Measurements from ENCODE around the gene AKAP12.

AKAP12 gene

GRCh38 chr6:151269321-151269995, 29.7 kb downstream of the AKAP12 start:
- Histone ChIP-seq H3K27ac (ENCODE audit: low read depth, low read length, poor library complexity, severe bottlenecking) (no peak overlapping the region), H3F3A (ENCODE audit: insufficient read depth, low read length) (no peaks in the 10 kb centered on the region), H3K4me2 (ENCODE audit: low read length) (no peak overlapping the region), H3K79me2 (ENCODE audit: insufficient read depth, low read length) (no peaks in the 10 kb centered on the region), H3K4me3 (ENCODE audit: low read depth, low read length, poor library complexity, severe bottlenecking) (no peak overlapping the region), H3K27me3 (ENCODE audit: insufficient read depth, low read length) (no peaks in the 10 kb centered on the region; the same call in 1 of the 2 replicates), H3K9ac (ENCODE audit: low read length) (no peak overlapping the region), H3K9me3 (ENCODE audit: low read length) (no peaks in the 10 kb centered on the region), H3K4me1 (ENCODE audit: insufficient read depth, low read length, severe bottlenecking) (no peaks in the 10 kb centered on the region), H3K36me3 (ENCODE audit: insufficient read depth, low read length) (no peaks in the 10 kb centered on the region), H3K9me2 (ENCODE audit: low read depth, low read length) (no peaks in the 10 kb centered on the region), H4K20me1 (ENCODE audit: insufficient read depth, low read length) (no peaks in the 10 kb centered on the region), H2AFZ (ENCODE audit: low read length) (no peak overlapping the region)
- TF ChIP-seq, protein P1, sequence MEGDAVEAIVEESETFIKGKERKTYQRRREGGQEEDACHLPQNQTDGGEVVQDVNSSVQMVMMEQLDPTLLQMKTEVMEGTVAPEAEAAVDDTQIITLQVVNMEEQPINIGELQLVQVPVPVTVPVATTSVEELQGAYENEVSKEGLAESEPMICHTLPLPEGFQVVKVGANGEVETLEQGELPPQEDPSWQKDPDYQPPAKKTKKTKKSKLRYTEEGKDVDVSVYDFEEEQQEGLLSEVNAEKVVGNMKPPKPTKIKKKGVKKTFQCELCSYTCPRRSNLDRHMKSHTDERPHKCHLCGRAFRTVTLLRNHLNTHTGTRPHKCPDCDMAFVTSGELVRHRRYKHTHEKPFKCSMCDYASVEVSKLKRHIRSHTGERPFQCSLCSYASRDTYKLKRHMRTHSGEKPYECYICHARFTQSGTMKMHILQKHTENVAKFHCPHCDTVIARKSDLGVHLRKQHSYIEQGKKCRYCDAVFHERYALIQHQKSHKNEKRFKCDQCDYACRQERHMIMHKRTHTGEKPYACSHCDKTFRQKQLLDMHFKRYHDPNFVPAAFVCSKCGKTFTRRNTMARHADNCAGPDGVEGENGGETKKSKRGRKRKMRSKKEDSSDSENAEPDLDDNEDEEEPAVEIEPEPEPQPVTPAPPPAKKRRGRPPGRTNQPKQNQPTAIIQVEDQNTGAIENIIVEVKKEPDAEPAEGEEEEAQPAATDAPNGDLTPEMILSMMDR (IDR thresholded peaks at IDR 0.05; ENCODE audit: low read length) = no peak
- no peak for TF ChIP-seq EZH2 (IDR thresholded peaks at IDR 0.05; ENCODE audit: borderline replicate concordance, low read length)

GRCh38 chr6:151275121-151275520, 35.4 kb downstream of the AKAP12 start:
- no peak overlapping the region for H3K9ac ChIP-seq (ENCODE audit: low read length)
- no peaks in the 10 kb centered on the region; the same call in 1 of the 2 replicates for H3K27me3 ChIP-seq (ENCODE audit: insufficient read depth, low read length)
- H3K9me2 ChIP-seq (ENCODE audit: low read depth, low read length) = no peaks in the 10 kb centered on the region
- H3K27ac ChIP-seq (ENCODE audit: low read depth, low read length, poor library complexity, severe bottlenecking) = no peak overlapping the region
- TF ChIP-seq EZH2 (IDR thresholded peaks at IDR 0.05; ENCODE audit: borderline replicate concordance, low read length) = no peak
- TF ChIP-seq, protein P1 (IDR thresholded peaks at IDR 0.05; ENCODE audit: low read length) = no peak
- H3K9me3 ChIP-seq (ENCODE audit: low read length) = no peaks in the 10 kb centered on the region
- no peaks in the 10 kb centered on the region for H3K36me3 ChIP-seq (ENCODE audit: insufficient read depth, low read length)
- no peaks in the 10 kb centered on the region for H3K4me1 ChIP-seq (ENCODE audit: insufficient read depth, low read length, severe bottlenecking)
- H3F3A ChIP-seq (ENCODE audit: insufficient read depth, low read length) = no peaks in the 10 kb centered on the region
- no peak overlapping the region for H3K4me3 ChIP-seq (ENCODE audit: low read depth, low read length, poor library complexity, severe bottlenecking)
- H4K20me1 ChIP-seq (ENCODE audit: insufficient read depth, low read length) = no peaks in the 10 kb centered on the region
- no peak overlapping the region for H3K4me2 ChIP-seq (ENCODE audit: low read length)
- no peaks in the 10 kb centered on the region for H3K79me2 ChIP-seq (ENCODE audit: insufficient read depth, low read length)
- H2AFZ ChIP-seq (ENCODE audit: low read length) = no peak overlapping the region

DNA sequence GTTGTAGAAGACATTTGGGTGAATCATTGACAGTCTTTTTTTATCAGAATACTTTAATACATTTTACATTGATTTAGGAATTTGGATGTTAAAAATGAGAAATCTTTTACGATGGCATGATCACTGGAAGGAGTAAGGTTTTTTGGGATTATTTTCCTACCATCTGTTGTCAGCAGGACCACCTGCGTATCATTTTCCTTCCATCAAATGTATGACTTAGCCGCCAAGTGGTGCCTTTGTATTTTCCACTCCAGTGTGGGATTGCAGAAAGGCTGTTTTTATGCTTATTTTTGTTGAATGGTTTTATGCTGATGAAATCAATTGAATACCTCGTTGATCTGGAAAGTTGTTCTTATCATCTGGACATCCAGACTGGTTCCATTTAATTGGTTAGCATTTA, 35.8 kb downstream of the AKAP12 start:
- Histone ChIP-seq H3K9me3 (ENCODE audit: low read length) (no peaks in the 10 kb centered on the region), H3K4me3 (ENCODE audit: low read depth, low read length, poor library complexity, severe bottlenecking) (no peak overlapping the region), H3K4me1 (ENCODE audit: insufficient read depth, low read length, severe bottlenecking) (no peaks in the 10 kb centered on the region), H3K27ac (ENCODE audit: low read depth, low read length, poor library complexity, severe bottlenecking) (no peak overlapping the region), H3K4me2 (ENCODE audit: low read length) (no peak overlapping the region), H3K27me3 (ENCODE audit: insufficient read depth, low read length) (no peaks in the 10 kb centered on the region; the same call in 1 of the 2 replicates), H3K9ac (ENCODE audit: low read length) (no peak overlapping the region), H2AFZ (ENCODE audit: low read length) (no peak overlapping the region), H3F3A (ENCODE audit: insufficient read depth, low read length) (no peaks in the 10 kb centered on the region), H3K36me3 (ENCODE audit: insufficient read depth, low read length) (no peaks in the 10 kb centered on the region), H4K20me1 (ENCODE audit: insufficient read depth, low read length) (no peaks in the 10 kb centered on the region), H3K79me2 (ENCODE audit: insufficient read depth, low read length) (no peaks in the 10 kb centered on the region), H3K9me2 (ENCODE audit: low read depth, low read length) (no peaks in the 10 kb centered on the region)
- TF ChIP-seq, protein P1 (IDR thresholded peaks at IDR 0.05; ENCODE audit: low read length) = no peak
- TF ChIP-seq EZH2 (IDR thresholded peaks at IDR 0.05; ENCODE audit: borderline replicate concordance, low read length) = no peak

Data from OCI-LY1 (cell line).